ENCODE data around the gene PIGU.

DNA sequence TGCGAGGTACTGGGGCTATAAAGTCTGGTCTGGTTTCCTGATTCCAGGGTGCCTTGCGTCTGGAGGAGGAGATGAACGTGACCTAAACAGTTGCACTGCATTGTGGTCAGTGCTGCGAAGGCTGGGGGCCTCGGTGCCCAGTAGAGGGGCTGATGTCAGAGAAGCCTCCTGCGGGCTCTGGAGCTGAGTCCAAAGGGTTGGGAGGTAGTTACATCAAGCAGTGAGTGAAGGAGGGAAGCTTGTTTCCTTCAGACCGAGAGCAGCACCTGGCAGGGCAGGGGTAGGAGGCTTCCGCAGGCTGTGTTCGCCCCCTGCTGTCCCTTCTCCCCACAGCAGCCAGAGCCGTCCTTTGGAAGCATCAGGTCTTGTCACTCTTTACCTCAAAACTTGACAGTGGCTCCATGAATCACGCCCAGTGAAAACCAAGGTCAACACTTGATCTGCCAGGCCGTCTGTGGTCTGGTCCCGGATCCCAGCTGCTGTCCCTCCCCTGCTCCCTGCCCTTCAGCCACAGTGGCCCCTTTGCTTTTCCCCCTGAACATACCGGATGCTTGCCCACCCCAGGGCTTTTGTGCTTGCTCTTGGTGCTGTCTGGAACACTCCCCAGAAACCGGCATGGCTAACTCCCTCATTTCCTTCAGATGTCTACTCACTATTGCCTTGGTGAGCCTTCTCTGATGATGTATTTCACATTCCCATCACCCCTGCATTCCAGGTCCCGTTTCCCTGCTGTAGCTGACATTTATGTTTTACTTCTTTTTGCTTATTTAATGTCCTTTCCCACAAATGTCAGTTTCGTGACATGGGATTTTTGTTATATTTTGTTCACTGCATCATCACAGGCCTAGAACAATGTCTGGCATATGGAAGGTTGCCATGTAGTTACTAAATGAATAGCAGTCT is 153.7 kb downstream of the PIGU start:
- TF ChIP-seq, protein P1, sequence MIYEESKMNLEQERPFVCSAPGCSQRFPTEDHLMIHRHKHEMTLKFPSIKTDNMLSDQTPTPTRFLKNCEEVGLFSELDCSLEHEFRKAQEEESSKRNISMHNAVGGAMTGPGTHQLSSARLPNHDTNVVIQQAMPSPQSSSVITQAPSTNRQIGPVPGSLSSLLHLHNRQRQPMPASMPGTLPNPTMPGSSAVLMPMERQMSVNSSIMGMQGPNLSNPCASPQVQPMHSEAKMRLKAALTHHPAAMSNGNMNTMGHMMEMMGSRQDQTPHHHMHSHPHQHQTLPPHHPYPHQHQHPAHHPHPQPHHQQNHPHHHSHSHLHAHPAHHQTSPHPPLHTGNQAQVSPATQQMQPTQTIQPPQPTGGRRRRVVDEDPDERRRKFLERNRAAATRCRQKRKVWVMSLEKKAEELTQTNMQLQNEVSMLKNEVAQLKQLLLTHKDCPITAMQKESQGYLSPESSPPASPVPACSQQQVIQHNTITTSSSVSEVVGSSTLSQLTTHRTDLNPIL (CRISPR knock-in tag; IDR thresholded peaks at IDR 0.05), result no peak
- TF ChIP-seq NBN (IDR thresholded peaks at IDR 0.05; ENCODE audit: low read depth) (no peak), NCOA4 (IDR thresholded peaks at IDR 0.05; ENCODE audit: partially characterized antibody) (no peak), NFXL1 (CRISPR knock-in tag; IDR thresholded peaks at IDR 0.05) (no peak), SRSF1 (IDR thresholded peaks at IDR 0.05; ENCODE audit: low read depth, low read length) (no peak), FOXA1 (IDR thresholded peaks at IDR 0.05; ENCODE audit: borderline replicate concordance) (no peak), SMC3 (conservative IDR thresholded peaks at IDR 0.05; ENCODE audit: insufficient read depth, low read depth, low read length) (peak; percentile 94)

Measured in K562 (cell line).